Measurements from ENCODE around the gene UBAC2.

The UBAC2 gene

GRCh38 chr13:99344610-99345208 lies 144.1 kb downstream of the UBAC2 start:
- DNase-seq: no peak

DNA sequence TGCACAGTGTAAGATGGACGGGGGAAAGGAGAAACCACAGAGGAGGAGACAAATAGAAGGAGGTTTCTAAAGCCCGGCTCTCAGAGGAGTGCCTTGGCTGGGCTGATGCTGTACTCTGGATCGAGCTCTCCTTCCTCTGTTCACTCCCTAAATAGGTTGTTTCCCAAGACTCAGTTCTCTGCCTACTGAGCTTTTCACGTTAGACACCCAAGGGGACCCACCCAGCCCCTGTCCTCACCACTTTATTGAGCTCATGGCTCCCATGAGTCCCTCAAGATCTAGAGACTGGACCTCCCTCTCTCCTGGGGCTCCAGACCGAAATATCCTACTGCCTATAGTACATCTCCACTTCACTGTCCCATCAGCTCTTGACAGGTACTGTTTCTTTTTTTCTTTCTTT lies 144.7 kb downstream of the UBAC2 start:
- no peak for DNase-seq

GRCh38 chr13:99346335-99347042 lies 145.8 kb downstream of the UBAC2 start:
- no peak for DNase-seq

- no peak for DNase-seq
These were observed 146.8 kb downstream of the UBAC2 start for GRCh38 chr13:99347335-99347878.

GRCh38 chr13:99347911-99348451 lies 147.3 kb downstream of the UBAC2 start:
- no peak for DNase-seq

GRCh38 chr13:99350191-99350590 lies 149.5 kb downstream of the UBAC2 start:
- DNase-seq: no peak

GRCh38 chr13:99351772-99352171 lies 151.1 kb downstream of the UBAC2 start:
- DNase-seq: peak in 1 of 2 experiments; percentile 36

DNA sequence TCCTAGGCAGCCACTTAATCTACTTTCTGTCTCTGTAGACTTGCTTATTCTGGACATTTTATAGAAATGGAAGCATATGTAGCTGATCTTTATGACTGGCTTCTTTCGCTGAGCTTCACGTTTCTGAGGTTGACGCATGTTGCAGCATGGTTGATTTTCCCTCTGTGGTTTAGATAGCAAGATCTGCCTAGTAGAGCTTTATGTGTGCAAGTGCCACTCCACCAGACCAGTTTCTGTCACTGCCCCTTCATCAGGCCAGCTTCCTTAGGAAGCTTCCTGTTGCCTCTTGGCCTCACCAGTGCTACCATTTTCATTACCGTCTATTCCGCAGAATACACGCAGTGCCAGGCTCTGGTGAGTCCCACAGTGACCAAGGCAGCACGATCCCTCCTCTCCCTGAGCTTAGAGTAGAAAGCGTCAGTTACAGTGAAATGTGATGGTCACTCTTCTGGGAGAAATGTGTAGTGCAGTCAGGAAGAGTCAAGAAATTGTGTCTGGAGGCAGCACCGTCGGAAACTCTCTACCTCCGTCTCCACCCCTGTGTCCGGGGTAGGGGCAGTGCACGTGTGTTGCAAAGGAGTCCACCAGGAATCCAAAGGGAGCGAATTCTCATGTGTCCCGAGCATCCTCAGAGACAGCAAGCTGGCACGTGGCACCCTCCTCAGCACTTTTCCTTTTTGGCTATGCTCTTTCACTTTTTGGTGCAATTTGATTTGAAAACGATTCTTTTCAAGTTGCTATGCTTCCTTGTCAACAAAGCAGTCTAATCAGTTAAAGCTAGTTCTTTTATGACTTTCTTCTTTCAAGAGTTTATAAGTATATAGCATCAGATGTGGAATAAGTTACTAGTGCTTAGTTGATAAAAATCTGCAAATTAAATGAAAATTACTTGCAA lies 151.9 kb downstream of the UBAC2 start:
- no peak for DNase-seq

GRCh38 chr13:99353246-99353600 lies 152.6 kb downstream of the UBAC2 start:
- DNase-seq: no peak

- no peak for DNase-seq
These were observed 153.2 kb downstream of the UBAC2 start for GRCh38 chr13:99353836-99354235.

DNA sequence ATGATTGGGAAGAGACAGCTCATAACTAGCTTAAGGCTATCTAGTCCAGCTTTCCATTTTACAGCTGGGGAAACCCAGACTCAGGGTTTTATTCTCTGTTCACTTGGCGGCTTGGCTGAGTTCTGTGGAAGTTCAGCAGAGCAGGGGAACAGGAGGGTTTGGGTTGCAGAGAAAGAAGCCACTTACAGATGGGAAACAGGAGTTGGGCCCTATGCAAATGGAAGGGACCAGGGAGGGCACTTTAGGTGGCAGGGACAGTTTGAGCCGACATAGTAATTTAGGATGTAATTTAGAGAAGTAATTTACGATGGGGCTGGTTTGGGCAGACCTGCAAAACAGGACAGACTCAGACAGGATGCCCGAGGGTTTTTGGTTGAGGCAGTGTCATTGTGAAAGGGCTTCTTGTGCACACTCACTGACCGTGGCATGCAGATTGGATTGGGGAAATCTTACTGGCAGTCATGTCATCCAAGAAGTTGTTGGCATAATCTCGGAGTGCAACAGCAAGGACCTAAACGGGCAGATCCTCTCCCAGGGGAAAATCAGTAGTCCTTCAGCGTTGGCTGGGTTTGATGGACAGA lies 153.8 kb downstream of the UBAC2 start:
- no peak for DNase-seq

GRCh38 chr13:99355267-99356011 lies 154.8 kb downstream of the UBAC2 start:
- no peak for DNase-seq

DNA sequence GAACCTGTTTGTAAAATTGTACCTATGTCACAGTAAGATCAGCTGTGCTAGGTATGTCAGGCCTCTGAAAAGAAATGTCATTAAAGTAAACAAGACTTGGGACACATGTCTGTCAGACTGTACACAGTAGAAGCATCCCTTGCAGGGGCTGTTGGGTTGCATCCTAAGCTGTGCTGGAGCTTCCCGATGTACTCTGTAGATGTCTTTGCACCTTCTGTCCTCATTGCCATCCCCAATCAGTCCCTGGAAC lies 155.3 kb downstream of the UBAC2 start:
- no peak for DNase-seq

DNA sequence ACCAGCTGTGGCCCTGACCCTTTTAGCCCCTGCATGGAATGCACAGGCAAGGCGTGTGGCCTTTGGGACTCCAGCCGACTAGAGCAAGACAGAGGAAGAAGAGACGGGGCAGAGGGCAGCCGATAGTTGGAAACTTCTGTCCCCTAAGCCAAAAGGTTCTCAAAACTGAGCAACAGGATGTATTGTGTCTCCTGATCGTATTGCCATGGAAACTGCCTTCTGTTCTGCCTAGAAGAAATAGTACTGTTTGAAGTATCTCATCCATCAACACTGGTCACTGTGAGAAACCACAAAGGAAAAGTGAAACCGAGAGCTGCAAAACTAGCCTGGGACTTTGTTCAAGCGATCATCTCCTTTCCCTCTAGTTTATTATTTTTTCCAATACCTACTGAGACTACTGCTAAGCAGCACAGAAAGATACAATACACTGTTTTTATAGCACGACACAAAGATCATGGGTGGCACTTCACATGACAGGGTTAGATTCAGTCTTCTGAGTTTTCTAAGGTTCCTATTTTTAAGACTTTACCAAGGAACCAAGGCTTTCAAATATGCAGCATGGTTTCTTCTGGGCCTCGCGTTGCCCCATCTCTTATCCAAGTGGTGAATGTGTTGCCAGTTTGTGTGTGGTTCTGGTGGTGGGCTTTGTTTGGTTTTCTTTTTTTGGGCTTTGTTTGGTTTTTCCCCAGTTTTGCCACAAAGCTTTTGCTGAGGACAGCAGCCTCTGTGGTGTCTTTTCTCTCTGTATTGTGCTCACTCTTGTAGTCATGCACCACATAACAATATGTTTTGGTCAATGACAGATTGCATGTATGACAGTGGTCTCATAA lies 155.8 kb downstream of the UBAC2 start:
- DNase-seq: no peak

- DNase-seq: peak in 1 of 2 experiments; percentile 54
These were observed 156.5 kb downstream of the UBAC2 start for GRCh38 chr13:99357131-99357596.

- no peak for DNase-seq
These were observed 157.3 kb downstream of the UBAC2 start for GRCh38 chr13:99357941-99358340.

DNA sequence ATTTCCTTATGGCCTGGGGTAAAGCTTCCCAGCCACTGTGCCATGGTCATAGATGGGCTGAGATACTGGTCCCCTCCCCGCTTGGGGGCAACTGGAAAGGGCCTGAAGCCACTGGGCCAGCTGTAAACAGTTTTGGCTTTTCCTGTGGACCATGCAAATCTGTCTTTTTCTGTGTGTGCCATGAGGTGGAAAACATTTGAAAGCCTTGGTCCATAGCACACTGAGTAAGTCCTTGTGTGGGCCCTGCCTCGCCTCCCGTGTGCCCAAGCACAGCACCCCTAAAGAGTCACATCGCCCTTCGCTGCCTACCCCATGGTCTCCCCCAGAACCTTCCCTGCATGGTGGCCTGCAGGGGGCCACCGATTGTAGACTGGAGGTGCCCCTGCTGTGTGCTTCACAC lies 158.9 kb downstream of the UBAC2 start:
- no peak for DNase-seq

GRCh38 chr13:99360696-99361095 lies 160.0 kb downstream of the UBAC2 start:
- no peak for DNase-seq

GRCh38 chr13:99361197-99361596 lies 160.5 kb downstream of the UBAC2 start:
- no peak for DNase-seq

GRCh38 chr13:99362362-99362761 lies 161.7 kb downstream of the UBAC2 start:
- no peak for DNase-seq

DNA sequence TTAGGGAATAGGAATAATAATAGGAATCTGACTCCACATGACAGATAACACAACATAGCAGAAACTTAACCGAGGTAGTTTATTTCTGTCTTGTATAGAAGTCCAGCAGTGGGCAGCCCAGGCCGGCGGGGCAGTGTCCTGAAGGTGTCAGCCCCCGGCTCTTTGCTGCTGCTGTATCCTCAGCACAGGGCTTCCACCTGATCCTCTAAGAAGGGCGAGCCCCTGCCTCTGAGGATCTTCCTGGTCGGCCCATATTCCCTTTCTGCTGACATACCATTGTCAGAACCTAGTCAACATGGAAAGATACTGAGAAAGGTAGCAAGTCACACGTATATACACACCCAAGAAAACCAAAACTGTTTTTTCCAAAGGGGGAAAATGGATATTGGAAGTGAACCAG lies 162.7 kb downstream of the UBAC2 start:
- DNase-seq: no peak

All from stimulated activated CD4-positive, alpha-beta T cell treated with anti-CD3 and anti-CD28 coated beads, Interleukin-4, amount 100 ng/mL, for 4 hours (primary cell).